ENCODE measurements around the gene STX16.

The STX16 gene

GRCh38 chr20:58708246-58708931 is 57.3 kb downstream of the STX16 start:
- in situ Hi-C loops (cut with MboI; ENCODE audit: low sequenced_read_pairs), result no loop called here

DNA sequence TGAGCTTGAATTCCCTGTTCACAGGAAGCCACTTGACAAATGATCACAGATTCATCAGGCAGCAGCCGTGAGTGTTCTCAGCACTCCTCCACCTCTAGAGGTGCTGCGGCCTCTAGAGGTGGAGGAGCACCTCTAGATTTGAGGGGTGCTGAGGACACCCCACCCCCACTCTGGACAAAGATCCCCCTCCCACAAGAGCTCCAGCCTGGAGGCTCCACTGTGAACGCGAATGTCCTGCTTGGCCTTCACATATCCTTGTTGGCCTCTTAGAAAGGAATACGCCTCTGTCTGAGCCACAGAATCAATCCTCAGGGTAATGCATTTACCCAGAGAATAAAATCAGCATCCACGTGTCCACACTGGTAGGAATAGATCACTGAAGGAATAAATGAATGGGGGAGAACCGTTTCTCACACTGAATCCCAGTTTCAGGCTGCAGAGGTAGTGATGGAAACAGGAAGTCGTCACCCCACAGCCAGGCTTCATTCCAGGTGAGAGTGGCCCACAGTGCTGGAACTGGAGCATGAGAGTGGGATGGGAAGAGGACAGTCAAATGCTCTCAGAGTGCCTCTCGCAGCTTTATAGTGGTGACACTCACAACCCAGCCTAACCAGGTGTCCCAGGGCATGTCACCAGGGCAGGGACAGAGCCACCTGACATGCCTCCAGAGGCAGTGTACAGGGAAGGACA is 58.1 kb downstream of the STX16 start:
- in situ Hi-C loops (cut with MboI; ENCODE audit: low sequenced_read_pairs), result no loop called here

GRCh38 chr20:58709703-58710039 is 58.6 kb downstream of the STX16 start:
- in situ Hi-C loops (cut with MboI; ENCODE audit: low sequenced_read_pairs), result no loop called here

DNA sequence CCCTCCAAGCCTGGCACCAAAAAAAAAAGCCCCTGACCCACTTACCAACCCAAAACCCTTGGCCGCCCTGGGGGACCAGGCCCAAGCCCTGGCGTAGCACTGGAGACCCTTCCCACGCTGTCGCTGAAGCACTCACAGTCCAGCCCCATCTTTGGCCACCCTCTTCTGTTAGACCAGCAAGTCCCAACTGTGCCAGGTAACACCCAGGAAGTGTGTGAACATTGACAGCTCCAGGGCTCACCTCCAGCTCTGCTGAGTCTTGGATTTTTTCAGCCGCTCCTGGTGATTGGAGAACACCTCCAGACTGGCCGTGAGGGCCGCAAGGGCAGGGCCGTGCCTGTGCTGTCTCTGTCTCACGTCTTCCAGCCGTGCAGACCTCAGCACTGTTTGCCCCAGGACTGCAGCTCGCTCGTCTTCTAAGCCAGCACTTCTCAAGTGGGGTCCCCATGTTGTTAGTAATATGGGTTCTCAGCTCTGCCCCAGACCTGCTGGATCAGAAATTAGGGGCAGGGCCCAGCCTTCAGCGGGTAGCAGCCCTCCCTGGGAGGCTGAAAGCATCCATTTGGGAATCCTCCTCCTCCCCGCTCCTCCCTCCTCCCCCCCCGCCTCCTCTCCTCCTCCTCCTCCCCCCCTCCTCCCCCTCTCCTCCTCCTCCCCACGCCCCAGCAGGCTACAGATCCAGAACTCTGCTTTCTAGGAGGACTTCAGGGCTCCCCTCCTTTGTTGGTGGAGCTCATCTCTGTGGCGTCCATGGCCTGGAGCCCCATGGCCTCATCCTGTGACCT is 59.6 kb downstream of the STX16 start:
- in situ Hi-C loops (cut with MboI; ENCODE audit: low sequenced_read_pairs), result no loop called here

DNA sequence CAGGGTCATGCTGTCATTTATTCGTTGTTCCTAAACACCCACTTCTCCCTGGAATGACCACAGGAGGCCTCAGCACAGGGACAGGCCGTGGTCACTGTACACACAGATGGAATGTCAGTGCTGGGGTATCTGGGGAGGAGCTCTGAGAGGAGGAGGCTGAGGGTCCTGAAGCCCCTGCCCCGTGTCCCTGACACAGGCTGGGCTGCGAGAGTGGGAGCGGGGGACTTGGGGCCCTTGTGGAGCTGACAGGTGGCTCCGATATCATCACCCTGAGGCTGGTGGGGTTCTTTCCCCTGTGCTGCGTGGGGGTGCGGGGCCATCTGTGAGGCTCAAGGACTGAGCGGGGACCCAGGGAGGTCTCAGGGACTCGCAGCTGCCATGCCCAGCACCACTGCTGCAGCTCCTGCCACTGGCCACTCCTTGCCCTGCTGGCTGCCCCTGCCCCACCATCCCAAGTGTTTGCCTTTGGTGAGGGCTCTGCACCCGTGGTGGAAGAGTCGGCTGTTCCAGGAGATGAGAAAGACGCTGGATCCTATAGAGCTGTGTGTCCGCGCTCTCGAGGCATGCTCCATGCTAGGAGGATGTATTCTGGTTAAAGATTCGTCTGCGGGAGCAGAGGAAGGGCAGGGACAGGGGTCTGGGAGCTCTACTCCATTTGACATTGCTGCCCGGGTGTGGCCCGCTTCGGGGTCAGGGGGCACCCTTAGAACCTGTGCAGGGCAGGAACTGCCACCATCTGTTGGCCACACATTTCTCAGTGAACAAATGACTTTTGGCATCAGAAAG is 60.4 kb downstream of the STX16 start:
- in situ Hi-C loops (cut with MboI; ENCODE audit: low sequenced_read_pairs), result no loop called here

GRCh38 chr20:58712151-58712791 is 61.2 kb downstream of the STX16 start:
- in situ Hi-C loops (cut with MboI; ENCODE audit: low sequenced_read_pairs), result no loop called here

DNA sequence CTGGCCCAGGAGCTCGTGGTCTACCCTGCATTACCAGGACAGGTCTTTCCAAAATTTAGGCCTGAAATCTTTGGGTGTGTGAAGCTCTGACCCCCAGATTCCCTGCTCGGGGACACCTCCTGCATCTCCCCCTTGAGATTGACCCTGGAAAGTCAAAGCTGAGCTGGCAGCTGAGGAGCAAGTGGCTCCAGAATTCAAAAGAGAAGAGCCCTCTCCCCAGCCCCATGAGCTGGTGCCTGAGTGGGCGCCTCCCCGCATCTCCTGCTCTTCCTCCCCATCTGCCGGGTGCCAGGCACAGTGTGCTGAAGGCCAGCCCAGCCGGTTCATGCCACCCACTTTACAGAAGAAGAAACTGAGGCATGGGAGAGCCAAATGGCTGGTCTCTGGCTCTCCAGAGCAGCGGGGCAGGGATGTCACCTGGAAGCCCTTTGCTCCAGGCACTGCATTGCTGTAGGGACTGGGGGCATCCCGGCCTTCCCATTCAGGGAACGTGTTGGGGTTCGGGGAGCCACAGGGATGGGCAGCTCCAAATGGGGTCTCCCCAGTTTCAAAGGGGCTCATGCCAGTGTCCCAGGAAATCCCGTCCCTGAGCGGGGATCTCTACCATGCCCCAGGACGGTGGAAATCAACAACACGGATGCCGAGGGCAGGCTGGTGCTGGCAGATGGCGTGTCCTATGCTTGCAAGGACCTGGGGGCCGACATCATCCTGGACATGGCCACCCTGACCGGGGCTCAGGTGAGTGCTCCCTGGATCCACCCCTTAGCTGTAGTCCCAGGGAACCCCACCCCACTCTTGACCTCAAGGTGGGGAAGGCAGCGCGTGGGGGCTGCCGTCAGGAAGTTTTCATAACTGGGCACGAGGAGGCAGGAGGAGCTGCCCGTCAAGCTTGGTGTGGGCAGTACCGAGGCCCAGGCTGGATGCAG is 62.0 kb downstream of the STX16 start:
- in situ Hi-C loops (cut with MboI; ENCODE audit: low sequenced_read_pairs), result no loop called here

DNA sequence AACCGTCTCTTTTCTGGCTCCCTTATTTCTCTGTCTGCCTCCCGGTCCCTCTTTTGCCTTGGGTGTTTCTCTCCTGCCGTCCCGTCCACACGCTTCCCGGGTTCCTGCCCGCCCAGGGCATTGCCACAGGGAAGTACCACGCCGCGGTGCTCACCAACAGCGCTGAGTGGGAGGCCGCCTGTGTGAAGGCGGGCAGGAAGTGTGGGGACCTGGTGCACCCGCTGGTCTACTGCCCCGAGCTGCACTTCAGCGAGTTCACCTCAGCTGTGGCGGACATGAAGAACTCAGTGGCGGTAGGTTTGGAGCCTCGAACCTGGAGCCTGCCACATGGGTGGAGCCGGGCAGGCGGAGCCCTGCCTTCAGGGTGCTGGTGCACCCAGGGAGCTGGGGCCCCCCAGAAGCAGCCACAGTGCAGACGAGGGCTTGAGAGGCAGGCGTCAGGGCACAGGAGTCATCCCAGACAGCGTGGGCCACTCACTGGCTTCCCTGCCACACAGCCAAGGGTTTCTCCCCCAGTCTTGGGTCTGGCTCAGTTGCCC is 62.8 kb downstream of the STX16 start:
- in situ Hi-C loops (cut with MboI; ENCODE audit: low sequenced_read_pairs), result no loop called here

DNA sequence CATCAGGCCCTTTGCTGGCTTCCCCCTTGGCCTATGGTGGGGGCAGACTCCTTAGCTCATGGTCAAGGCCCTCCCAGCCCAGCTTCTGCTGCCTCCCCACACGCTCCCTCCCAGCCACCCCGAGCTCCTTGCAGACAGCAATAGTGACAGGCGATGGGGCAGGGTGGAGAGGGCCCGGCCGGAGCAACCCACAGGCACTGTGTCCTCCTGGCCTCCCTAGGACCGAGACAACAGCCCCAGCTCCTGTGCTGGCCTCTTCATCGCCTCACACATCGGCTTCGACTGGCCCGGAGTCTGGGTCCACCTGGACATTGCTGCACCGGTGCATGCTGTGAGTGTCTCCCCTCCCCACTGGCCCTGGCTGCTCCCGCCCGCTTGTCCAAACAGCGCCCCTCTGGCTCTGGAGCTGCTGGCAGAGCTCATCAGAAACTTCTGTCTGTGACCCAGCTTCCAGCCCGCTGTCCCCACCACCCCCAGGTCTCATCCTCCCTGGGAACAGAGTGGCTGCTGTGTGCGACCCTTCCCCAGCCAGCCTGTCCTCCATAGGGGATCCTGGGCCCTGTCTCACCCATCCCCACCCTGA is 63.3 kb downstream of the STX16 start:
- in situ Hi-C loops (cut with MboI; ENCODE audit: low sequenced_read_pairs), result no loop called here

- in situ Hi-C loops (cut with MboI; ENCODE audit: low sequenced_read_pairs), result no loop called here
Measured at GRCh38 chr20:58714923-58715351, 63.9 kb downstream of the STX16 start.

- in situ Hi-C loops (cut with MboI; ENCODE audit: low sequenced_read_pairs), result no loop called here
Measured at GRCh38 chr20:58715391-58715800, 64.3 kb downstream of the STX16 start.

DNA sequence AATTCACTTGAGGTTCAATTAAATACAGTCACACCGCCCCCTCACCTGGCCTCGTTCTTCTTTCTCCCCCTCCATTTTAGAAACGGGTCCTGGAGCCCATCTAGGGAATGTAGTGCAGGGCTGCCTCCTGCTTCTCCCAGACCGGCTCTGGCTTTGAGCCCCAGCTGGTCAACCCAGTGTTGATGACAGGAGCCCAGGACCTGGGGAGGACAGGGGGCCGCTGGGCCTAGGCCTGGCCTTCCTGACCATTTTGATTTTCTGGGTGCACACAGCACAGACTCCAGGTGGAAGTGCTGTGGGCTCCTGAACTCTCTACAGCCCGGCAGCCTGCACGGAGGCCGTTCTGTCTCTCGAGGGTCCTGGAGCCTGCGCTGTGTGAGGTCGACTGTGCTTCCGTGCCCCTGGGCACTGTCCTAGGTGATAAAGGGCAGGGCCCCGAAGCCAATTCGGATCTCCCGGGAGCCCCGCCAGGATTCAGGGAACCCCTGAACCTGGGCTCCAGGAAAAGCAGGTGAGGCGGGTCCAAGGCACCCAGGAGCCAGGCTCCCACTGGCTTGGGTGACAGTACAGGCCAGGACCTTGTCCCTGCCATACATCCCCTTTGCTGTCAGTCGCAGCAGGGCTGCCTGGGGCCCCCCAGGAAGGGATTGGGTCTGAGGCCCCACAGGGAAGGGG is 64.9 kb downstream of the STX16 start:
- in situ Hi-C loops (cut with MboI; ENCODE audit: low sequenced_read_pairs), result no loop called here

- in situ Hi-C loops (cut with MboI; ENCODE audit: low sequenced_read_pairs), result no loop called here
Measured at GRCh38 chr20:58716476-58717277, 65.6 kb downstream of the STX16 start.

DNA sequence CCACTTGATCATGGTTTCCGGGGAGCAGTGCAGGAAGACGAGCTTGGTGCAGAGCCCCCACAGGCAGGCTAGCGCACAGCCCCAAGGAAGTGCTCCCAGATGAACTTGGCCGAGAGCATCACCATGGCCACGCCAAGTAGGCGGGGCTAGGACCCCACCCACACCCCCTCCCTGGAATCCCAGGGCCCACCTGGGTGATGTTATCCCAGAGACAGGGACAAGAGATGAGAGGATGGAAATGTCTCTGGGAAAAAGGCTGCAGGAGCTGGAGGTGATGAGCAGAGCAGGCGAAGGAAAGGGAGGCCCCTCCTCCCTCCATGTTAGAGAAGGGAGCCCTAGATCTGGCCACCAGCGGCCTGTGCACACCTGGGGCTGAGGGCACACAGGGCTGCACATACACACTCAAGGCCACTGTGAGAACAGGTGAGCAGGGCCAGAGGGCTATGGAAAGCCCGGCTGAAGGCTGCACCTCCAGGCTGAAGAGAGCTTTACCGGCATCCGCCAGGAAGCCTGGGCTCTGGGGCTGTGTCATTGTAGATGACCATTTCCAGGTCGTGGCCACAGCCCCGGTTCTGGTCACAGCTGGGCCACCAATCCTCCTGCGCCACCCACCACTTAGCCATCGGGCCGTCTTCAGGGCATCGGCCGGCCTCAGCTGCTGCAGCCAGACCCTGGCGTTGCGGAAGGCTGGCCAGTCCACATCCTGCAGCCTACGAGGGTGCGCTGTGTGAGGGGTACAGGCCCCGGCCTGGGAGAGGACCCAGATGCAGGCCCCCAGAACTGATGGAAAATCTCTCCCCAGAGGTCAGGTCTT is 66.4 kb downstream of the STX16 start:
- in situ Hi-C loops (cut with MboI; ENCODE audit: low sequenced_read_pairs), result no loop called here

DNA sequence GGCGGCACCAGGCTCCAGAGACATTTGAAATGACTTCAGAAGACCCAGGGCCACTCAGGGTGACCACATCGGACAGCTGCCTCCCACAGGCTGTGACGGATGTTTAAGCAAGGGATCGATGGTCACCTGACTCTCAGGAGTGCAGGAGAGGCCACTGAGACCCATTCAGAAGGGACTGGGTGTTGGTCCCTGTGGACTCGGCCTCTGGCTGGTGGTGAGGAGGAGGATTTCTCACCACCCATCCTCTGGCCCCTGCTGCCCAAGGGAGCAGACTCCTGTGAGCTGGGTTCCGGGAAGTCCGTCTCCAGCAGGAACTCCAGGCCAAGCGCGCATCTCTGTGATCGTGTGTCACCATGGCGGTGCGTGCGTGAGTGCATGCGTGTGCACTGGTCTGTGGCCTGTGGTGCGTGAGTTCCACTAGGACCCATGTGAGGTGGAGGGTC is 67.1 kb downstream of the STX16 start:
- in situ Hi-C loops (cut with MboI; ENCODE audit: low sequenced_read_pairs), result no loop called here

GRCh38 chr20:58718729-58719128 is 67.6 kb downstream of the STX16 start:
- in situ Hi-C loops (cut with MboI; ENCODE audit: low sequenced_read_pairs), result no loop called here

- in situ Hi-C loops (cut with MboI; ENCODE audit: low sequenced_read_pairs), result no loop called here
Measured at GRCh38 chr20:58719258-58719657, 68.2 kb downstream of the STX16 start.

Data from HL-60/S4 treated with phorbol 12-myristate 13-acetate at 8.2 ng/mL for 4 days and 3 days (cell line).